DMS79 treated with DMSO at 0.1 percent for 48 hours (cell line): ENCODE measurements around the gene RHOH.

ENCODE experiments used
- DNase-seq: peaks from one replicate; lab custom pipeline; 2025; lab: John Stamatoyannopoulos, UW

RHOH gene

GRCh38 chr4:40295572-40295971 is 98.7 kb downstream of the RHOH start:
- no peak for DNase-seq
